Measurements from ENCODE around the gene VPS26C. TPM values are rescaled to one million over a fixed set of nuclear protein-coding genes. Genes with fewer than 3 reads are reported as not detected.

Gene VPS26C
- total and polyA plus RNA-seq, 2 of the 8 experiments (the other 6 are each of a cell fraction or from before 2014, with no cell fraction given), result 43.5 to 71.6 TPM

DNA sequence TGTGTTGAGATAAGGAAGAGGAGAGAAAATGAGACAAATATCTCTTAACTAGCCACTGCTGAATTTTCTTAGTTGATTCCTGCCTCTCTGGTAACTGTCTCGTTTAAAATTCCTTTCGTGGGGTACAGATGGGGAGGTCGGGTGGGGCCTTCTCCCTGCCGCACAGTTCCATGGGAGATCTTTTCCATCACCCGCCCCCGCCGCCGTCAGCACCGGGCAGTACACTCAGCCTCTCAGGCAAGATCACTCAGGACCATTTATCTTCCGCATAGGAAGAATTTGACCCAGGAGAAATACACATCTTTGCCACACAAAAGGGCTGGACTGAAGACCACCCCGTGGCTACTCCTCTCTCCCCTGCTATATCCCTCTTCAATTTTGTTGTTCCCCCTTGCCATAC is 2.3 kb upstream of the VPS26C start:
- H2AK5ac ChIP-seq (ENCODE audit: low read depth, low read length), result no peak overlapping the region
- TF ChIP-seq, protein P1, sequence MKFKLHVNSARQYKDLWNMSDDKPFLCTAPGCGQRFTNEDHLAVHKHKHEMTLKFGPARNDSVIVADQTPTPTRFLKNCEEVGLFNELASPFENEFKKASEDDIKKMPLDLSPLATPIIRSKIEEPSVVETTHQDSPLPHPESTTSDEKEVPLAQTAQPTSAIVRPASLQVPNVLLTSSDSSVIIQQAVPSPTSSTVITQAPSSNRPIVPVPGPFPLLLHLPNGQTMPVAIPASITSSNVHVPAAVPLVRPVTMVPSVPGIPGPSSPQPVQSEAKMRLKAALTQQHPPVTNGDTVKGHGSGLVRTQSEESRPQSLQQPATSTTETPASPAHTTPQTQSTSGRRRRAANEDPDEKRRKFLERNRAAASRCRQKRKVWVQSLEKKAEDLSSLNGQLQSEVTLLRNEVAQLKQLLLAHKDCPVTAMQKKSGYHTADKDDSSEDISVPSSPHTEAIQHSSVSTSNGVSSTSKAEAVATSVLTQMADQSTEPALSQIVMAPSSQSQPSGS (IDR thresholded peaks at IDR 0.05; ENCODE audit: low read length), result no peak
- TF ChIP-seq MAFK (IDR thresholded peaks at IDR 0.05; ENCODE audit: low read depth, low read length) (no peak), RAD21 (IDR thresholded peaks at IDR 0.05 in 1 of 2, conservative IDR thresholded peaks at IDR 0.05 in 1 of 2; ENCODE audit: low read depth in 2 of 2, low read length in 2 of 2) (no peak), ZNF274 (IDR thresholded peaks at IDR 0.05; ENCODE audit: borderline replicate concordance, extremely low read depth, low read length) (no peak), BCL11A (IDR thresholded peaks at IDR 0.05; ENCODE audit: low read depth in 2 of 2, low read length in 2 of 2) (no peak), TEAD4 (IDR thresholded peaks at IDR 0.05; ENCODE audit: low read depth, low read length) (no peak), KDM5A (IDR thresholded peaks at IDR 0.05; ENCODE audit: low read length) (no peak), RBBP5 (IDR thresholded peaks at IDR 0.05; ENCODE audit: borderline replicate concordance, low read depth, low read length) (no peak), RFX5 (IDR thresholded peaks at IDR 0.05; ENCODE audit: borderline replicate concordance, low read depth, low read length) (no peak), SRF (IDR thresholded peaks at IDR 0.05; ENCODE audit: low read depth, low read length) (no peak), BRCA1 (IDR thresholded peaks at IDR 0.05; ENCODE audit: low read depth, low read length) (no peak), YY1 (IDR thresholded peaks at IDR 0.05; ENCODE audit: low read depth, low read length) (no peak), CHD2 (IDR thresholded peaks at IDR 0.05; ENCODE audit: low read length) (no peak)

More for the DNA sequence above, 2.3 kb upstream of the VPS26C start:
- no peak overlapping the region for H3K14ac ChIP-seq (ENCODE audit: insufficient read length)
- H3K27ac ChIP-seq (ENCODE audit: low read depth, low read length), result no peak overlapping the region
- H3K23me2 ChIP-seq (ENCODE audit: low read depth, low read length), result 0 out of 2 replicates have a peak, but pooled peaks cover 4% of the 10 kb centered on the region
- H4K5ac ChIP-seq (ENCODE audit: insufficient read length, low read depth, low read length), result no peak overlapping the region
- no peak for FAIRE-seq
- H3K9ac ChIP-seq (replicated peaks in 1 of 4; ENCODE audit: extremely low read depth in 1 of 4, low read depth in 3 of 4, low read length in 3 of 4), result no peak overlapping the region
- H3K56ac ChIP-seq (replicated peaks; ENCODE audit: insufficient read length, low read depth, low read length), result no peak overlapping the region
- H4K8ac ChIP-seq (ENCODE audit: extremely low read depth, insufficient read depth, low read length), result no peak overlapping the region
- POLR2A ChIA-PET (ENCODE audit: partially characterized antibody), result interaction anchor here (1.4 to 3.7 kb wide), 3 partner anchors 12 to 100 kb away, joined by 3 to 21 read pairs (median 7); no protein-coding TSS in a partner anchor
- no peak overlapping the region for H2AFZ ChIP-seq (ENCODE audit: low read length)
- H3K4me3 ChIP-seq (ENCODE audit: extremely low read depth in 1 of 4, insufficient read depth in 2 of 4, low read depth in 3 of 4, low read length in 4 of 4), result no peak overlapping the region
- H3K36me3 ChIP-seq (ENCODE audit: control insufficient read depth in 2 of 4, insufficient read depth in 4 of 4, low read length in 3 of 4), result no peaks in the 10 kb centered on the region; a peak in 2 of 8 replicates
- peaks cover 0 to 2% of the 10 kb centered on the region in 2 experiments for H4K20me1 ChIP-seq (replicated peaks in 1 of 2; ENCODE audit: control insufficient read depth in 1 of 2, insufficient read depth in 2 of 2, low read length in 2 of 2)
- no peak overlapping the region for H3K4me2 ChIP-seq (ENCODE audit: insufficient read depth in 1 of 2, low read depth in 2 of 2, low read length in 2 of 2)
- WGBS, 2 experiments (ENCODE audit: extremely low coverage in 1 of 2, insufficient coverage in 1 of 2, insufficient read length in 1 of 2, insufficient replicate concordance in 2 of 2, low coverage in 1 of 2, low lambda C conversion rate in 2 of 2, missing lambda C conversion rate in 1 of 2), result 93% methylated on average over 11 of the region's 11 CpGs; no CpG with 5 or more reads in 1 of the 2 experiments
- DNase-seq (ENCODE audit: low read depth in 1 of 2, low spot score in 2 of 2), result peak in 1 of 2 experiments; percentile 31
- no peak overlapping the region for H3K4ac ChIP-seq (replicated peaks; ENCODE audit: insufficient read length, low read depth, low read length)
- no peaks in the 10 kb centered on the region; a peak in 1 of 4 replicates for H3K9me3 ChIP-seq (ENCODE audit: insufficient read depth in 2 of 2, low read depth in 1 of 2, low read length in 1 of 2)
- H3K27me3 ChIP-seq (replicated peaks in 1 of 4; ENCODE audit: control insufficient read depth in 3 of 4, extremely low read depth in 1 of 4, insufficient read depth in 3 of 4, low read length in 3 of 4), result no peaks in the 10 kb centered on the region
- CTCF ChIA-PET (ENCODE audit: partially characterized antibody), result no interaction called here
- H3K4me1 ChIP-seq (replicated peaks in 1 of 4; ENCODE audit: control insufficient read depth in 3 of 4, insufficient read depth in 4 of 4, low read length in 3 of 4), result peaks cover 3 to 8% (median 5%) of the 10 kb centered on the region in 4 experiments; a peak in 4 of 7 replicates
- no peak overlapping the region for H4K91ac ChIP-seq (replicated peaks; ENCODE audit: insufficient read length, low read length)
- no peak overlapping the region for H3K23ac ChIP-seq (ENCODE audit: insufficient read length)
- H2BK20ac ChIP-seq (ENCODE audit: low read length), result no peak overlapping the region
- H2BK15ac ChIP-seq (ENCODE audit: low read length), result no peak overlapping the region
- H3K79me2 ChIP-seq (ENCODE audit: control insufficient read depth in 1 of 2, insufficient read depth in 2 of 2, low read length in 2 of 2), result peaks cover 7 to 28% of the 10 kb centered on the region in 2 experiments
- no peak overlapping the region for H3K18ac ChIP-seq (ENCODE audit: extremely low read depth, low read length)
- no peaks in the 10 kb centered on the region for H3K79me1 ChIP-seq (ENCODE audit: low read depth, low read length)
- no peak overlapping the region for H2BK120ac ChIP-seq (replicated peaks; ENCODE audit: low read depth, low read length)
- H2BK12ac ChIP-seq (ENCODE audit: low read depth, low read length), result no peak overlapping the region
- no peak overlapping the region for H2BK5ac ChIP-seq (ENCODE audit: low read depth, low read length)
